Transverse colon (tissue), 4 donors: ENCODE measurements around the gene MEF2D. TPM values are rescaled to one million over a fixed set of nuclear protein-coding genes. Genes with fewer than 3 reads are reported as not detected.

Experiments
- DNase-seq: peaks from one replicate; pipeline ENCODE4 v3.0.0-alpha.2; 2019
- H3K27ac ChIP-seq, 4 donors: fragments of 200-600 bp; sonication (generic); 2 replicates each; pipeline ENCODE4 v1.5.1; 2016 to 2018; ENCODE audit warnings: inconsistent platforms in 4 of 4
- H3K27me3 ChIP-seq: fragments of 200-600 bp; sonication (generic); 2 replicates; pipeline ENCODE4 v1.5.1; 2017; ENCODE audit warnings: inconsistent platforms
- H3K36me3 ChIP-seq, 4 donors: fragments of 200-600 bp; sonication (generic); 2 replicates each; pipeline ENCODE4 v1.5.1; 2017 to 2019; ENCODE audit warnings: inconsistent platforms in 4 of 4
- H3K4me1 ChIP-seq, 4 donors: fragments of 200-600 bp; sonication (generic); 2 replicates each; pipeline ENCODE4 v1.5.1; 2017 to 2020; ENCODE audit warnings: inconsistent platforms in 4 of 4
- H3K4me3 ChIP-seq, 4 donors: fragments of 200-600 bp; sonication (generic); 1 replicate in 1 of 4; 2 replicates in 3 of 4; pipeline versions ENCODE4 v1.5.1 to v1.6.1; 2017 to 2019; ENCODE audit warnings: inconsistent platforms in 4 of 4
- H3K9me3 ChIP-seq, 2 donors: fragments of 200-600 bp; sonication (generic); 2 replicates each; pipeline ENCODE4 v1.5.1; 2017 to 2019; ENCODE audit warnings: inconsistent platforms in 2 of 2
- EP300 ChIP-seq: sonication (generic); formaldehyde crosslinking; IDR thresholded peaks from one replicate; pipeline ENCODE4 v1.6.1; 2017; ENCODE audit warnings: antibody characterized with exemption, low read depth
- POLR2A ChIP-seq: fragments of 450-650 bp; IDR thresholded peaks from one replicate; pipeline ENCODE4 v1.6.1; 2016; ENCODE audit warnings: antibody characterized with exemption, mild to moderate bottlenecking, moderate library complexity
- POLR2AphosphoS5 ChIP-seq, 3 donors: sonication (generic); formaldehyde crosslinking; IDR thresholded peaks; one replicate each; pipeline ENCODE4 v1.6.1; 2016; ENCODE audit warnings: antibody characterized with exemption in 3 of 3
- WGBS, 2 donors: methylation state at CpG; one replicate each; pipeline ENCODE4 v1.1.5; 2018; ENCODE audit warnings: low coverage in 1 of 2; 5-methylcytosine and 5-hydroxymethylcytosine counted together
- in situ Hi-C, 4 donors: fragments of 200-750 bp; cut with MboI; loops; one replicate each; pipeline versions ENCODE4 v1.15.0 to v1.15.1; 2017; ENCODE audit warnings: low sequenced_read_pairs in 3 of 4, low pct_ligation_motif_present in 1 of 4, low pct_unique_long_range_greater_than_20kb in 1 of 4
- intact Hi-C: fragments of 100-400 bp; cut with DNase I; formaldehyde crosslinking; loops from one replicate; pipeline ENCODE4 v1.15.1; 2023; ENCODE audit warnings: low total_unique reads
- total RNA-seq, 4 donors: library from RNA; depleted of rRNA; stranded (reverse); fragments of >200 nt; gene quantifications; one replicate each; pipeline ENCODE4 v1.1.0, GENCODE V29; 2016
- TF ChIP-seq, protein P1 (sequence below), 5 experiments: fragments of 200-600 bp in 3 of 5; fragments of 450-650 bp in 2 of 5; sonication (generic) in 3 of 5; IDR thresholded peaks; 1 replicate in 2 of 5; 2 replicates in 3 of 5; pipeline ENCODE4 v1.5.1; 2016 to 2017; ENCODE audit warnings: antibody characterized with exemption in 5 of 5, inconsistent platforms in 3 of 5, mild to moderate bottlenecking in 2 of 5, moderate library complexity in 1 of 5

Gene MEF2D
- total RNA-seq, 4 donors from 2014 or later: 26.1 to 200 (median 85.7) TPM

- no peak for DNase-seq
- Histone ChIP-seq H3K27me3 (peaks cover 98% of the 10 kb centered on the region), H3K4me1 (peaks cover under 1 to 1% (median under 1%) of the 10 kb centered on the region in 4 donors), H3K4me3 (no peak overlapping the region), H3K27ac (no peak overlapping the region), H3K36me3 (no peaks in the 10 kb centered on the region), H3K9me3 (no peaks in the 10 kb centered on the region)
- 6% methylated on average over 7 of the region's 7 CpGs; no CpG with 5 or more reads in 1 of the 2 donors for WGBS, 2 donors
- in situ Hi-C loops (no loop called here), intact Hi-C loops (no loop called here)
- no peak for TF ChIP-seq POLR2A
- TF ChIP-seq, protein P1, sequence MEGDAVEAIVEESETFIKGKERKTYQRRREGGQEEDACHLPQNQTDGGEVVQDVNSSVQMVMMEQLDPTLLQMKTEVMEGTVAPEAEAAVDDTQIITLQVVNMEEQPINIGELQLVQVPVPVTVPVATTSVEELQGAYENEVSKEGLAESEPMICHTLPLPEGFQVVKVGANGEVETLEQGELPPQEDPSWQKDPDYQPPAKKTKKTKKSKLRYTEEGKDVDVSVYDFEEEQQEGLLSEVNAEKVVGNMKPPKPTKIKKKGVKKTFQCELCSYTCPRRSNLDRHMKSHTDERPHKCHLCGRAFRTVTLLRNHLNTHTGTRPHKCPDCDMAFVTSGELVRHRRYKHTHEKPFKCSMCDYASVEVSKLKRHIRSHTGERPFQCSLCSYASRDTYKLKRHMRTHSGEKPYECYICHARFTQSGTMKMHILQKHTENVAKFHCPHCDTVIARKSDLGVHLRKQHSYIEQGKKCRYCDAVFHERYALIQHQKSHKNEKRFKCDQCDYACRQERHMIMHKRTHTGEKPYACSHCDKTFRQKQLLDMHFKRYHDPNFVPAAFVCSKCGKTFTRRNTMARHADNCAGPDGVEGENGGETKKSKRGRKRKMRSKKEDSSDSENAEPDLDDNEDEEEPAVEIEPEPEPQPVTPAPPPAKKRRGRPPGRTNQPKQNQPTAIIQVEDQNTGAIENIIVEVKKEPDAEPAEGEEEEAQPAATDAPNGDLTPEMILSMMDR (IDR thresholded peaks at IDR 0.05): no peak
- no peak for TF ChIP-seq EP300
- no peak for TF ChIP-seq POLR2AphosphoS5 (IDR thresholded peaks at IDR 0.05)
Measured at GRCh38 chr1:156430303-156430702, 70.3 kb downstream of the MEF2D start.

GRCh38 chr1:156429313-156430060 is 71.1 kb downstream of the MEF2D start:
- peaks cover 98% of the 10 kb centered on the region for H3K27me3 ChIP-seq
- 7 to 8% methylated on average over 8 to 13 of the region's 13 CpGs for WGBS, 2 donors
- no peak overlapping the region for H3K4me3 ChIP-seq
- no peaks in the 10 kb centered on the region for H3K4me1 ChIP-seq
- H3K36me3 ChIP-seq: no peaks in the 10 kb centered on the region
- no peak overlapping the region for H3K27ac ChIP-seq
- intact Hi-C loops: no loop called here
- H3K9me3 ChIP-seq: no peaks in the 10 kb centered on the region
- no peak for TF ChIP-seq EP300
- TF ChIP-seq POLR2A: no peak
- no peak for DNase-seq
- in situ Hi-C loops: no loop called here

DNA sequence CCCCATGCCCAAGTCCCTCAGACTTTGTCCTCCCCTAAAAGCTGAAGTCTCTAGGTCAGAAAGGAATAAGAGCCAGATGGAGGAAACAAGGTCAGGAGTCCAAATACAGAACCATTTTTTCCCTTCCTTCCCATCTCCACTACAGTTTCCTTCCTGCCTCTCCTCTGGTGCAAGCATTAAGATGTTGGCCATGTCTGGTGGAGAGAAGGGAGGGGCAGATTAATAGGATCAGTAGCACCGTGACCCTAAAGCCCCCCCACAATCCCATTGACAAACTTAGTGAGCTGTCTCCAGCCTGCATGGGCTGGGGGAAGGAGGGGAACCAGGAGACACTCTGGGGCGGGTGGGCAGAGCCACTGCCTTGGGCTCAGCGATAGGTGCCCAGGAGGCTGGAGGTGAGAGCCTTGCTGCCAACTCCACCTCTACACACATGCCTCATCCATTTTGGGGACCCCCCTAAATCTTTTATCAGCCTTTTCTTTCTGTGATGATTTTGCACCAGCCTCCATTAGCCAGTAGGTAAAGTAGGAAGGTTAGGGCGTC is 71.8 kb downstream of the MEF2D start:
- Histone ChIP-seq H3K36me3 (no peaks in the 10 kb centered on the region), H3K4me1 (no peaks in the 10 kb centered on the region), H3K9me3 (no peaks in the 10 kb centered on the region), H3K4me3 (no peak overlapping the region), H3K27me3 (peaks cover 98% of the 10 kb centered on the region), H3K27ac (no peak overlapping the region)
- no peak for DNase-seq
- no peak for TF ChIP-seq EP300
- TF ChIP-seq POLR2A: no peak
- TF ChIP-seq, protein P1 (IDR thresholded peaks at IDR 0.05): no peak
- TF ChIP-seq POLR2AphosphoS5 (IDR thresholded peaks at IDR 0.05): no peak
- WGBS, 2 donors: 21% methylated on average over 4 of the region's 4 CpGs; no CpG with 5 or more reads in 1 of the 2 donors
- intact Hi-C loops: no loop called here
- in situ Hi-C loops: no loop called here

DNA sequence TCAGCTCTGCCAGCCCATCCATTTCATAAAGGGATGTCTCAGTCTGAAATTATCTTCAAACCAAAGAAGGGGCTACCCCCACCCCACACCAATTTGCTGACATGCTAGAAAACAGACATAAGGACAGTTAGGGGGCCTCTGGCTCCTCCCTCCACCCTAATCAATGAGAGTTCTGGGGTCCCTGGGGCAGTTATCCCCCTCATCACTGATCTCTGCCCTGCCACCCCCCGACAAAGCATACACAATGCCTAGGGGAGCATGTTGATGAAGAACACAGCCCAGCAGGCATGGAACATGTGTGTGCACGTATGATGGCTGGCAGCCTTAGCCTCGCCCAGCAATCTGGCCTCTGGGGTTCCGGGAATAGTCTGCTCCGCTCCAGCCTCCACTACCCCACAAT is 72.6 kb downstream of the MEF2D start:
- no peaks in the 10 kb centered on the region for H3K36me3 ChIP-seq
- no peak overlapping the region for H3K27ac ChIP-seq
- TF ChIP-seq EP300: no peak
- TF ChIP-seq, protein P1 (IDR thresholded peaks at IDR 0.05): no peak
- no peak for TF ChIP-seq POLR2AphosphoS5 (IDR thresholded peaks at IDR 0.05)
- no peak for TF ChIP-seq POLR2A
- no peaks in the 10 kb centered on the region for H3K4me1 ChIP-seq
- no peak for DNase-seq
- in situ Hi-C loops: no loop called here
- intact Hi-C loops: no loop called here
- WGBS, 2 donors: 59% methylated on average over 5 of the region's 5 CpGs; no CpG with 5 or more reads in 1 of the 2 donors
- H3K4me3 ChIP-seq: no peak overlapping the region
- peaks cover 98% of the 10 kb centered on the region for H3K27me3 ChIP-seq
- no peaks in the 10 kb centered on the region for H3K9me3 ChIP-seq
